GM11168 (cell line): Measurements from ENCODE around the gene VAV2.

ENCODE experiments used
- in situ Hi-C: fragments of 300-500 bp; cut with MboI; formaldehyde crosslinking; loops from one replicate; pipeline ENCODE4 v1.12.0; 2022; ENCODE audit warnings: low sequenced_read_pairs; ENCODE audit not compliant: unreplicated experiment

Gene VAV2

GRCh38 chr9:133781828-133782135 is 210.3 kb downstream of the VAV2 start:
- in situ Hi-C loops = no loop called here

- in situ Hi-C loops = no loop called here
These were observed 210.9 kb downstream of the VAV2 start for GRCh38 chr9:133780962-133781827.

GRCh38 chr9:133780404-133780945 is 211.6 kb downstream of the VAV2 start:
- in situ Hi-C loops = no loop called here

- in situ Hi-C loops = no loop called here
These were observed 212.4 kb downstream of the VAV2 start for GRCh38 chr9:133779516-133780403.

DNA sequence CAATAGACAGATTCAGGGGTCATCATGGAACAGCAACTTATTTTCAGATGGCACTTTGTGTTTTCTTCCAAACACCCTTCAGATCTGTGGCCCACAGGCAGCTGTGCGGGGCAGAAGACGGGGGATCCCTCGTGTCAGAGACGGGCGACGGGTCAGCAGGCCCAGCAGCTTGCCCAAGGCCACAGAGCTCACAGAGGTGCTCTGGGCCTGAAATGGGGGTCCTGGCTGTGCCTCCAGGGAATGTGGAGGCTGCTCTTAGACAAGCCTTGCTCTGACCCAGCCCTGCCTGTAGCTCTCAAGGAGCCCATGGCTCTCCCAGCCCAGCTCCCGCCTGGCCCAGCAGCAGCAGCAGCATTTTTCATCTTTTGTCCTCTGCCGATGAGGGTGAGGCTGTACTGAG is 213.0 kb downstream of the VAV2 start:
- in situ Hi-C loops = no loop called here

- in situ Hi-C loops = no loop called here
These were observed 213.6 kb downstream of the VAV2 start for GRCh38 chr9:133778336-133779013.

DNA sequence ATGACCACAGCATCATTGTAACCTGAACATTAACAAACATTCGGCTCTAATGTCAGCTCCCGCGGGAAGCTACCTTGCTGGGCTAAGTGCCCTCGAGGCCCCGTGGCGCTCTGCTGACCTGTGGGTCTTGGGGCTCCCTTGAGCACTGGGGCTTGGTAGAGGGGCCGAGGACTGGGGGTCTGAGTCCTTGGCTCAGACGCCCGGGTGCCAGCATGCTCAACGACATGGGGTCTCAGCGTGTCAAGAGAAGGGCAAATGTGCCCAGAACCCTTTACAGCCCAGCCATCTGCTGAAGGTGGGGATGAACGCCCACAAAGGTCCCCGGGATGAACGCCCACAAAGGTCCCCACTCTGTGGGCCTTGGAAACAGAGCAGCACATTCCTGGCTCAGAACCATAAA is 214.3 kb downstream of the VAV2 start:
- in situ Hi-C loops = no loop called here

DNA sequence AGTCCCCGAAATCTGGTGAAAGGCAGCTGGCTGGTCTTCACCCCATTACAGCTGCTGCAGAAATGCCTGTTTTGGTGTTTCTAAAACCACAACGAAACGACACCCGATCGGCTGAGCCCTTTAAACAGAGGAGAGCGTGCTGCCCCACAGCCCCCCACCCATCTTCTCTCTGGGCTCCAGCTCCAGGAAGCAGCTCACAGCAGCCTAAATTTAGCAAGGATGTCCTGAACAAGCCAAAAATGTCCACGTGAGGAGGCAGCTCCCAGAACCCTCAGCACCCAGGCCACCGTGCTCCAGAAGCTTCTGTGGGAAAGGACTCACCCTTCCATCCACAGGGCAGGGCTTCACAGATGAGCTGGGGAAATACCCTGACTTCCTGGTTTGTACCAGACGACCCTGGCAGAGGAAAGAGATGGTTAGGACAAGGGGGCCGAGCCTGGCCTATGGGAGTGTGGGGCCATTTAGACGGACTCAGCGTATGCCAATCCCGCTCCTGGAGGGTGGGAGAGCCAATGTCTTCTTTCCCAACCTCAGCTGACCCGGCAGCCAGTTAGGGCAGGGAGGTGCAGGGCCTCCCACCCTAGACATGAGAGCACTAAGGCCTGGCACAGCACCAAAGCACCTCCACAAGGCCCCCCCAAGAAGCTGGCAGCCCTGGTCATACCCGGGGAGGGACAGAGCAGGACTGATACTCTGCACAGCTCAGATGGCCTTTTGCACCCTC is 214.9 kb downstream of the VAV2 start:
- in situ Hi-C loops = no loop called here

- in situ Hi-C loops = no loop called here
These were observed 215.9 kb downstream of the VAV2 start for GRCh38 chr9:133775951-133776905.

GRCh38 chr9:133775291-133775690 is 216.8 kb downstream of the VAV2 start:
- in situ Hi-C loops = no loop called here

DNA sequence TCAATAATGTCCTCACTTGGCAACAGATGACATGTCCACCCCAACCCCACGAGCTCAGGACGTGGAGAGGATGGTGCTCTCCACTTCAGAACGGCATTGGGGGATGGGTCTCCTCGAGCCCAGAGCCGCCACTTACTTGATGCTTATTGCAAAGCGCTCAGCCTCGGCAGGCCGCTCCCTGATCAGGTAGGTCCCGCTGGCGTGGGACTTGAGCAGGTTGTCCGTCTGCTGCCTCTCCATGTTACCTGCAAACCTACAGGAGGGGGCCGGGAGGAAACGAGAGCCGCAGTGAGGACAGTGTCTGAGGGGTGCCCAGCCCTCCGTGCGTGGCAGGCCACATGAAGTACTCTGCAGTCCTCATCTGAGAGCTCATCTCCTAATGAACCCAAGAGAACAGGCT is 217.3 kb downstream of the VAV2 start:
- in situ Hi-C loops = no loop called here

DNA sequence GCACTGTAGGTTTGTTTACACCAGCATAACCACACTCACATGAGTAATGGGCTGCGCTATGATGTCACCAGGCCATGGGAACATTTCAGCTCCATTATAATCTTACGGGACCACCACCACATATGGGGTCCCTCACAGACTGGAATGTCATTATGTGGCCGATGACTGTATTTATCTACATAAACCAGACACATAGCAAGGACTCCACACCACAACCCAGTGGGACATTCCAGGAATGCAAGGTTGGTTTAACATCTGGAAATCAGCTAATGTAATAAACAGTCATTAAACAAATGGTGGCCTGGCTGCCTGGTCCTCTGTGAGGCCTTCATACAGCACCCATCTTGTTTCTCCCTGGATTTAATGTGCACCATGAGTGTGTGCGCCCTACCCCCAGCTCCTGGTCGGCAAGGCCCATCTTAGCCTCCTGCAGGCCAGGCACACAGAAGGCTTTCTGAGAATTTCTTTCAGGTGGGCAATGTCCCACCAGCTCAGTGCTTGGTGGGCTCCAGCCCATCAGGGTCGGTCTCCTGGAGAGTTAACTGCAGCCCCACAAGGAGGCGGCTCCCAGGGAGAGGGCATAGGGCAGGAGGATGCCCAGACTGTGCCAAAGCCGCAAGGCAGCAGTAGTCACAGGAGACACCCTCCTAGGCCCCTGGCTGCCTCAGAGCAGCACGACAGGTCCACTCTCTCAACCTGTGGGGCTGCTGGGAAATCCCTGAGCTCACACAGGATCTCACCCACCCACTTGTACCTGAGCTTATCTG is 218.1 kb downstream of the VAV2 start:
- in situ Hi-C loops = no loop called here

DNA sequence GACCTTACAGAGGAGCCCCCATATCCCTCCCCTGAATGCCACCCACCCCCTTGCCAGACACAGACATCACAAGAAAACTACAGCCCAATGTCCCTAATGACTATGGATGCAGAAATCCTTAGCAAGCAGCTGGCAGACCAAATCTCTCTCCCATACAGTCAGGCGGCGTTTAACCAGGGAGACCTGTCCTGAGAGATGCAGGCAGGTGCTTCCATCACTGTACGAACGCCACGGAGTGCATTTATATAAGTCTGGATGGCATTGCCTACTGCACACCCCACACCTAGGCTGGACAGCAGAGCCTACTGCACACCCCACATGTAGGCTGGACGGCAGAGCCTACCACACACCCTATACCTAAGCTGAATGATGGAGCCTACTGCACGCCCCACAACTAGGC is 219.5 kb downstream of the VAV2 start:
- in situ Hi-C loops = no loop called here

- in situ Hi-C loops = no loop called here
These were observed 220.3 kb downstream of the VAV2 start for GRCh38 chr9:133771486-133772482.

GRCh38 chr9:133770076-133770777 is 221.9 kb downstream of the VAV2 start:
- in situ Hi-C loops = no loop called here

DNA sequence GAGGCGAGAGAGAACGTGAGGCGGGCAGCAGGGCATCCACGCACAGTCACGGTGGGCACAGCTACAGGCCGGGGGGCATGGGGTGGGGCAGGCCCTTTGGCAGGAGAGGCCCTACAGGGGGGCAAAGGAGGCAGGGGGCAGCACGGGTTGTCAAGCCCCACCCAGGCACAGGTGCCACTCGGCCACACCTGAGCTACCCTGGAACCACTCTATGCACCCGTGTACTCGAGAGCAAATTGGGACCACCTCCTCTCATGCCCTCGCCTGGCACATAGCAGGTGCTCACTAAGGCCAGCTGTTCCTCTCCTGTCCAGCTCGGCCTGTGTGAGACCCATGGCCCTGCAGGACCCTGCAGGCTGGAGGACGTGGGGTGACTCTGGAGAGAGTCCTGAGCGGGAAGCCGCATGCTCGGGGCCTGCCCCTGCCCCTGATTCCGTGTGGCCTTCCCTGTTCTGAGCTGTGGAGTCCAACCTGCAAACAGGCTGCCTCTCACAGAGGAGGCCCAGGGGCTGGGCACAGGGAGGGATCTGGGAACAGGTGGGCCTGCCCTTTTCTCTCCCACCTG is 222.5 kb downstream of the VAV2 start:
- in situ Hi-C loops = no loop called here
